GM21786 (cell line): Measurements from ENCODE around the gene UPK3A.
"Not testable (repeated sequence)": the region's sequence is repeated elsewhere in the genome, so short reads cannot be mapped to it uniquely, and the experiment has no call there.

Experiments used
- ATAC-seq: cut with Tn5 transposase; IDR thresholded peaks from one replicate; pipeline ENCODE4 v1.9.1; 2021; ENCODE audit not compliant: unreplicated experiment

The UPK3A gene

GRCh38 chr22:45328261-45328660 lies 43.5 kb downstream of the UPK3A start:
- ATAC-seq, result not testable (repeated sequence)

GRCh38 chr22:45328822-45329529 lies 44.2 kb downstream of the UPK3A start:
- ATAC-seq, result no peak

GRCh38 chr22:45329530-45329936 lies 44.8 kb downstream of the UPK3A start:
- no peak for ATAC-seq

- no peak for ATAC-seq
These were observed 45.8 kb downstream of the UPK3A start for GRCh38 chr22:45330548-45330947.

GRCh38 chr22:45331486-45331885 lies 46.7 kb downstream of the UPK3A start:
- no peak for ATAC-seq

GRCh38 chr22:45332001-45332400 lies 47.3 kb downstream of the UPK3A start:
- no peak for ATAC-seq

GRCh38 chr22:45334068-45334467 lies 49.3 kb downstream of the UPK3A start:
- ATAC-seq, result no peak

GRCh38 chr22:45334528-45334927 lies 49.8 kb downstream of the UPK3A start:
- ATAC-seq, result no peak

GRCh38 chr22:45335021-45335818 lies 50.5 kb downstream of the UPK3A start:
- ATAC-seq, result no peak

- ATAC-seq, result no peak
These were observed 51.2 kb downstream of the UPK3A start for GRCh38 chr22:45335854-45336522.

- ATAC-seq, result no peak
These were observed 52.3 kb downstream of the UPK3A start for GRCh38 chr22:45336971-45337431.

GRCh38 chr22:45337536-45337935 lies 52.8 kb downstream of the UPK3A start:
- ATAC-seq, result no peak

- ATAC-seq, result no peak
These were observed 54.0 kb downstream of the UPK3A start for GRCh38 chr22:45338795-45339194.

- ATAC-seq, result no peak
These were observed 55.6 kb downstream of the UPK3A start for GRCh38 chr22:45340323-45340722.

GRCh38 chr22:45341498-45341897 lies 56.7 kb downstream of the UPK3A start:
- ATAC-seq, result no peak

- no peak for ATAC-seq
These were observed 58.4 kb downstream of the UPK3A start for GRCh38 chr22:45343143-45343542.

GRCh38 chr22:45344334-45344733 lies 59.6 kb downstream of the UPK3A start:
- no peak for ATAC-seq
